Measurements from ENCODE around the gene SLC25A11.
"Not testable (repeated sequence)": the region's sequence is repeated elsewhere in the genome, so short reads cannot be mapped to it uniquely, and the experiment has no call there.

Gene SLC25A11

DNA sequence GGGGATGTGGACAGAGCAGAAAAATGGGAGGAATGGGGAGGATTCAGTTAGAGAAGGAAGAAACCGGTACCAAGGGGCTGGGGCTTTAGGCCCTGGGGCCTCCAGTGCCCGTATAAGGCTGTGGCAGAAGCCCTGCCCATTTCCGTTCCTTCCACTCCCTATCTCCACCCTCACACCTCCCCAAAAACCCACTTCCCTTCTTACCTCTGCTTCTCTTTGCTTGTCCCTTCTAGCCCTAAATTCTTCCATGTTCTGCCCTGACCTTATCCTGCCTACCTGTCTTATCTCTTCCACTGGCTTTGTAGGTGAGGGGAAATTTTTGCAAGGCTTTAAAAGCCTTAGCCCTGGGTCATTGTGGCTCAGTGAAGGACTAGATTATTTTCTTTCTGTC, 4.3 kb upstream of the SLC25A11 start:
- no peak for DNase-seq

DNA sequence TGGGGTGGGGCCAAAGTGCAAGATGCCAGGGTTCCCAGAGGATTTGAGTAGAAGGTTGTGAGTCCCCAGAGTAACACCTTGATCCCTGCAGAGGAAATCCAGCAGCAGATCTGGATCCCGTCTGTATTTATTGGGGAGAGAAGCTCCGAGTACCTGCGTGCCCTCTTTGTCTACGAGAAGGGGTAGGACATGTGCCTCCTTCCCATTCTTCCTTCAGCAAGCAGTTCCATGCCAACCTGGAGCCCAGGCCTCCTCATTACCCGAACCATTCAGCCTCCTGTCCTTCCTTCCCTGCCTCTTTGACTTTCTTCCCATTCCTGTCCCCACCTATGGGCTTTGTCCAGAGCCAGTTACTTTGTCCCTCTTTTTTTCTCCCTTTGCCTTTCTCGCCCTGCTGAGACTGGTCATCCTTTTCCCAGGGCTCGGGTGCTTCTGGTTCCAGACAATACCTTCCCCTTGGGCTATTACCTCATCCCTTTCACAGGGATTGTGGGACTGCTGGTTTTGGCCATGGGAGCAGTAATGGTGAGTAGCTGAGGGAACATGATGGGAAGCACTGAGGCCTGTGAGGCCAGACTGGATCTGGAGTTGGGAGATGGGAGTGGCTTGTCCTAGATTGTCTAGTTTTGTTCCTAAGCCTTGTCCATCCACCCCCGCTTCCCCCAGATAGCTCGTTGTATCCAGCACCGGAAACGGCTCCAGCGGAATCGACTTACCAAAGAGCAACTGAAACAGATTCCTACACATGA, 3.1 kb upstream of the SLC25A11 start:
- no peak for DNase-seq

DNA sequence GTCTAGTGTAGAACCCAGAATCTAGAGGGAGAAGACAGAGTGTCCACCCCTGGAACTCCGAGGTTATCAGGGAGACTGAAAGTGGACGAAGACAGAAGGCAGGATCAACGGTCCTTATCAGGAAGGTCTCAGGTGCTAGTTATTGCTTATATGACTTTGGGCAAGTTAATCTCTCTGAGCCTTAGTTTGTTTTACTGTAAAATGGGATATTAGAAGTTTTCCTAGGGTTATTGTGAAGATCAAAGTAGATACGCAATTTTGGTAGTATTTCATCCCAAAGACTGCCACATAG, 1.4 kb upstream of the SLC25A11 start:
- no peak for DNase-seq

DNA sequence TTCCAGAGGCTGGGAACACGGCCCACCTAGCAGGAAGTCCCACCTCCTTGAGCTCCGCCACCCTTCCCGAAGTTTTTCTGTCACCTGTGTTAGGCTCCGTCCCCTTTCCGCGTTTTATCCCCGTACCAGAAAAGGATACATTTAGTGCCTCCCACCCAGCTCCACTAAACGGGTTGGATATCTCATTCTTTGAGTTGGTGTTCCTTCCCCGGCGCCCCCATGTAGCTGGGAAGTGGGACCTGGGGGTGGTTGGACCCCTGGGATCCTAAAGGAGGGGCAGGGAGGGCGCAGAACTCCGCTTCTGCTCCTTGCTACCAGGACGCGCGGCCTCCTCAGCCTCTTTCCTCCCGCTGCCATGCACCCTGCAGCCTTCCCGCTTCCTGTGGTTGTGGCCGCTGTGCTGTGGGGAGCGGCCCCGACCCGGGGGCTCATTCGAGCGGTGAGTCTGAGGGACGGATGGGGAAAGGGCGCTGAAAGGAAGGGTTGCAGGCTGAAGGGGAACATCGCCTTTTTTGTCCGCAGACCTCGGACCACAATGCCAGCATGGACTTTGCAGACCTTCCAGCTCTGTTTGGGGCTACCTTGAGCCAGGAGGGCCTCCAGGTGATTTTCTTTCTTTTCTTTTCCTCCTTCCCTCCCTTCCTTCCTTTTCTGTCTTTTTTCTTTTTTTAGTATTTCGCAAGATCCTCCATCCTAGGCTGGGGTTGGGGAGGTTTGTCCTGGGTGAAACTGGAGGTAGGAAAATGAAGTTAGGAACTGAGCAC, 891 bp upstream of the SLC25A11 start:
- no peak for DNase-seq

DNA sequence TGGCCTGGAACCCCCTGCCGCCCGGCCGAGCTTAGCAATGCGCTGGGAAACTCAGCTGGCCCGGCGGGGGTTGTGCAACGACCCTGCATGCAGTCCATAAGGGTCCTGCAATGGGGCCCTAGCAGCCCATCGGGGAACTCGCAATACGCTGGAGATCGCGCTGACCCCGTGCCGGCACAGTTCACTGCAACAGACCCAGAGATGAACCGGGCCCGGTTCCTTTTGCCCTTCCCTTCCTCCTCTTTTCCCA, 375 bp downstream of the SLC25A11 start:
- DNase-seq, result no peak

DNA sequence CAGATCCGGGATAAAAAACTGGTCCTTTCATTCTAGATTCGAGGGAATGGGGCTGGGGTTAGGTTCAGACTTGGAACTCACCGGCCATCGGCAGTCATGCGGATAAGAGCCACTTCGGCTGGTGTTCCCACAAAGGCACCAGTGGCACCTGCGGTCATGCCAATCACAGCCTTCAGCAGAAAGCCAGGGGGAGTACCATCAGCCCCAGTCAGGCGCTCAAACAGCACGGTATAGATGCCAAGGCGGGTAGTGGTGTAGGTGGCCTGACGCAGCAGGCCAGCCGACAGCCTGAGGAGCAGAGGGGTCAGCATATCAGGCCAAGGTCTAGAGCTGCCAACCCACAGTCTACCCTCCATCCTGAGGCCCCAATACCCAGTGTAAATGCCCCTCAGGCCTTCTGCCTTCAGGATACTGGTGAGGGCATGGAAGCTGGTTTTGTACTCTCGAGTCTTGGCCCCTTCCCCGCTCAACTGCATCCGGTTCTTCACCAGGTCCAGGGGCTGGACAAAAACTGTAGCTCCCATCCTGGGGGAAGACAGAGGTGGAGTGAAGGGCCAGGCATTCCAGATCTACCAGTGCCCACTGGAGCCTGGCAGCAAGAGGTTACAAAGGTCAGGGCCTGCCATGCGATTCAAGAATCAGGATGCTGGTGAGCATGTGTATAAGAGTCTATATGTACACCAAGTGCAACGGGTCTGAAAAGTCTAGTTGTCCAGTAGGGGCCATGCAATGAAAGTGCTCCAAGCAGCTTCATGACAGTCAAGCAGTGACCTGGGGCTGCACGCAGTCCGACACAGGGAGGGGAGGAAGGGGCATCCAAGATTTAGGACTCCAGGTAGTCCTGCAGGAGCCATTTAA, 929 bp downstream of the SLC25A11 start:
- DNase-seq, result no peak

DNA sequence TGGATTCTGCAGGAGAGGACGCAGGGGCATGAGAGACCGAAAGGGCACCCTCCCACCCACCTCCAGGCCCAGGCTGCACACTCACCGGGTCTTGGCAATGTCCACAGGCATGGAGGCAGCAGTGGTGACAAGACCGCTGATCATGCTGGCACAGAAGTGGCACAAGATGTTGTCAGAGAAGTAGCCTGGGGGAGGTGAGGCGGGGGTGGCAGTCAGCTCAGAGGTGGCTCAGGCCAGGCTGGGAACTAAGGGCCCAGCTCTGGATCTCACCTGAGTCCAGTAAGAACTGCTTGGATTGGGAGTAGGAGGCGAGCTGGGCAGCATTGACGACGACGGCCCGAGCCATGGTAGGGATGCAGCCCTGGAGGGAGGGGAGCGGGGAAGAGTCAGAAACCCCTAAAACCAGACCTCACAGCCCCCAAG, 1.8 kb downstream of the SLC25A11 start:
- DNase-seq, result no peak

DNA sequence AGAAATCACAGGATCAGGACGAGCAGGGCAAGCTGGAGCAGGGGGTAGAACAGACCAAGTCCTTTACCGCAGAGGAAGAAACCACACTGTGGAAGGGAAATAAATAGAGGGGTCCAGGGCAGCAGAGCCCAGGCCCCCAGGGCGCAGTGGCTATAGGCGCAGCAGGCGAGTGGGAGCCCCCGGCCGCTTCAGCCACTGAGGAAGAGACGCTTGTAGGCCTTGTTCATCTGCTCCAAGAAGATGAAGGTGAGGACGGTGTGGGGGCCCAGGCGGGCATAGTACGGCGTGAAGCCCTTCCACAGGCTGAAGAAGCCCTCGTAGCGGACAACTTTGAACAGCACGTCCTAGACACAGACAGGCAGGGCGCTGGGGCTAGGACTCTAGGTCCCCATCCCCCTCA, 2.3 kb downstream of the SLC25A11 start:
- no peak for DNase-seq

DNA sequence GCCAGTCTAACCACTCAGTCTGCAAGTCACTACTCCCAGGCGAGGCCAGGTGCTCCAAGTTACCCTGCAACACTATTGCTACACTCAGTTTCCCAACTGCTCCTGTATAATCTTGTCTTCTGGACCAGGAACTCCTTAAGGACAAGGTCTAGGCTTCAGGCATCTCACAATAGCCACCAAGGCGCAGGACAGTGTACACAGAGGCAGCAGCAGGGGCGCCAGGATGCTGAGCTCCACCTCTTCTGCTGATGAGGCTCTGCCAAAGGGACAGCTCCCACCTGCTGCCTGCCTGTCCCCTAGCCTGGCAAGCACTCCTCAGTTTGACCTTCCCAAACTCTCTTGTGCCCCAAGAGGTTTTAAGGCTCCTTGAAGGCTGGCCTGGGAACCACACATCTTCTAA, 3.4 kb downstream of the SLC25A11 start:
- no peak for DNase-seq

DNA sequence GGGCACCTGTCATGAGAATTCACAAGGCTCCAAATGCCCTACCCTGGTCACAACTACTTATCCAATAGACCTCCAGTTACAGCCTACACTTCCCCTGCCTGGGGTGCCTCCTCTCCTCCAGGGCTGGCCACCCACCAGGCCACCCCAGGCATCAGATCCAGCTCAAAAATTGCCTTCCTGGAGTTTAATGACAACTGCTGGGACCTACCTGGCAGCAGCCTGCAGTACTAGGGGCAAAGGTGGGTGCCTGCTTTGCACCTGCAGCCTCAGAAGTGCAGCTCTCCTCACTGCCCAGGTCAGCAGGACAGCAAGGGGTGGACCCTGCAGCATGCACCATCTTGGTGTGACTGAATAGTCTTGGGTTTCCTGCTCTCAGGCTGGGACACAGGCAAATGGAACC, 4.2 kb downstream of the SLC25A11 start:
- DNase-seq, result no peak

DNA sequence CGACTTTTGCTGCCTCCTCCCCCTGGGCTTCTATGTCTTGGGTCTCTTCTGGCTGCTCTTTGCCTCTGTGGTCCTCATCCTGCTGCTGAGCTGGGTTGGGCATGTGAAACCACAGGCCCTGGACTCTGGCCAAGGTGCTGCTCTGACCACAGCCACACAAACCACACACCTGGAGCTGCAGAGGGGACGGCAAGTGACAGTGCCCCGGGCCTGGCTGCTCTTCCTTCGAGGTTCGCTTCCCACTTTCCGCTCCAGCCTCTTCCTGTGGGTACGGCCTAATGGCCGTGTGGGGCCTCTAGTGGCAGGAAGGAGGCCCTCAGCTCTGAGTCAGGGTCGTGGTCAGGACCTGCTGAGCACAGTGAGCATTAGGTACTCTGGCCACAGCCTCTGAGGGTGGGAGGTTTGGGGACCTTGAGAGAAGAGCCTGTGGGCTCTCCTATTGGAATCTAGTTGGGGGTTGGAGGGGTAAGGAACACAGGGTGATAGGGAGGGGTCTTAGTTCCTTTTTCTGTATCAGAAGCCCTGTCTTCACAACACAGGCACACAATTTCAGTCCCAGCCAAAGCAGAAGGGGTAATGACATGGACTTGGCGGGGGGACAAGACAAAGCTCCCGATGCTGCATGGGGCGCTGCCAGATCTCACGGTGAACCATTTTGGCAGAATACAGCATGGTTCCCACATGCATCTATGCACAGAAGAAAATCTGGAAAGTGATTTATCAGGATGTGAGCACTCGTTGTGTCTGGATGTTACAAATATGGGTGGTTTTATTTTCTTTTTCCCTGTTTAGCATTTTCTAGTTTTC, 5.5 kb downstream of the SLC25A11 start:
- no peak for DNase-seq

DNA sequence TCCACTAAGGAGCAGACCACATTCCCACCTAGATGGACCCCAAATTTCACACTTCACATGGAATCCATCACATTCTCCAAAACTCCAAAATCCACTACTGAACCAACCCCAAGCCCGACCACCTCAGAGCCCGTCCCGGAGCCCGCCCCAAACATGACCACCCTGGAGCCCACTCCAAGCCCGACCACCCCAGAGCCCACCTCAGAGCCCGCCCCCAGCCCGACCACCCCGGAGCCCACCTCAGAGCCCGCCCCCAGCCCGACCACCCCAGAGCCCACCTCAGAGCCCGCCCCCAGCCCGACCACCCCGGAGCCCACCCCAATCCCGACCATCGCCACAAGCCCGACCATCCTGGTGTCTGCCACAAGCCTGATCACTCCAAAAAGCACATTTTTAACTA, 6.2 kb downstream of the SLC25A11 start:
- no peak for DNase-seq

DNA sequence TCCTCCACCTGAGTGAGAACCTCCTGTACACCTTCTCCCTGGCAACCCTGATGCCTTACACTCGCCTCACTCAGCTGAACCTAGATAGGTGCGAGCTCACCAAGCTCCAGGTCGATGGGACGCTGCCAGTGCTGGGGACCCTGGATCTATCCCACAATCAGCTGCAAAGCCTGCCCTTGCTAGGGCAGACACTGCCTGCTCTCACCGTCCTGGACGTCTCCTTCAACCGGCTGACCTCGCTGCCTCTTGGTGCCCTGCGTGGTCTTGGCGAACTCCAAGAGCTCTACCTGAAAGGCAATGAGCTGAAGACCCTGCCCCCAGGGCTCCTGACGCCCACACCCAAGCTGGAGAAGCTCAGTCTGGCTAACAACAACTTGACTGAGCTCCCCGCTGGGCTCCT, 7.1 kb downstream of the SLC25A11 start:
- no peak for DNase-seq

DNA sequence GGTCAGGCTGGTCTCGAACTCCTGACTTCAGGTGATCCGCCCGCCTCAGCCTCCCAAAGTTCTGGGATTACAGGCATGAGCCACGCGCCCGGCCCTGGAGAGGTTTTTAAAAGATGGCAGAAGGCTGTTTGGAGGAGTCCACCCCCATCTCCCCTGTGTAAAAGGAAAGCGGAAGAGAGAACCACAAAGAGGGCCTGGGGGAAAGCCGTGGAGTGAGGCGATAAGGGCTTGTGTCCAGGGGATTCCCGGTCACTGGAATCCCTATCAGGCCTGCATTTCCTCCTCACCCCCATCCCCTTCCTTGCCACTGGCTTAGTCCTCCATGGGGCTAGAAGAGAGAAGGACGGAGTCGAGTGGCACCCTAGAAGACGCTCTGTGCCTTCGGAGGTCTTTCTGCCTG, 7.9 kb downstream of the SLC25A11 start, which contains the start of gene GP1BA:
GP1BA (plus strand) TSS at position 315 of the 400 bp plus-strand sequence. CDS start 328 bp downstream, outside the sequence.
- DNase-seq, result no peak

DNA sequence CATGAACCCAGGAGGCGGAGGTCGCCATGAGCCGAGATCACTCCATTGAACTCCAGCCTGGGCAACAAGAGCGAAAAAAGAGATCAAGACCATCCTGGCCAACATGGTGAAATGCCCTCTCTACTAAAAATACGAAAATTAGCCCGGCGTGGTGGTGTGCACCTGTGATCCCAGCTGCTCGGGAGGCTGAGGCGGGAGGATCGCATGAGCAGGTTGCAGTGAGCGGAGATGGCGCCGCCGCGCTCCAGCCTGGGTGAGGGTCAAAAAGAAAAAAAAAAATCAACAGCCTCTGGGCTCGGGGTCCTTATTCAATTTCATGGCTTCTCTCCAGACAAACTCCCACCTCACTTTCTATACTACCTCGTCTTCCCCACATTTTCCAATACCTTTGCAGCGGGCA, 11.0 kb downstream of the SLC25A11 start:
- DNase-seq, result no peak

DNA sequence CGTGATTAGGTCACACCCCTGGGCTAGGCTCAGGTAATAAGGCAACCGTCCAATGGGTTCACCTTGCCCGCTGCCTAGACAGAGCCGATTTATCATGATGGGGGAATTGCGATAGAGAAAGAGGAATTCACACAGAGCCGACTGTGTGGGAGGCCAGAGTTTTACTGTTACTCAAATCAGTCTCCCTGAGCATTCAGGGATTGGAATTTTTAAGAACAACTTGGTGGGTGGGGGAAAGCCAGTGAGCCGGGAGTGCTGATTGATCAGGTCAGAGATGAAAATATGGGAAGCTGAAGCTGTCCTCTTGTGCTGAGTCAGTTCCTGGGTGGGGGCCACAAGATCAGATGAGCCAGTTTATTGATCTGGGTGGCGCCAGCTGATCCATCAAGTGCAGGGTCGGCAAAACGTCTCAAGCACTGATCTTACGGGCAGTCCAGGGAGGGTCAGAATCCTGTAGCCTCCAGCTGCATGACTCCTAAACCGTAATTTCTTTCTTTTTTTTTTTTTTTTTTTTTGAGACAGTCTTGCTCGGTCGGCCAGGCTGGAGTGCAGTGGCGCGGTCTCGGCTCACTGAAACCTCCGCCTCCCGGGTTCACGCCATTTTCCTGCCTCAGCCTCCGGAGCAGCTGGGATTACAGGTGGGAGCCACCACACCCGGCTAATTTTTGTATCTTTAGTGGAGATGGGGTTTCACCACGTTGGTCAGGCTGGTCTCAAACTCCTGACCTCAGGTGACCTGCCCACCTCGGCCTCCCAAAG, 13.1 kb downstream of the SLC25A11 start:
- DNase-seq, result not testable (repeated sequence)

DNA sequence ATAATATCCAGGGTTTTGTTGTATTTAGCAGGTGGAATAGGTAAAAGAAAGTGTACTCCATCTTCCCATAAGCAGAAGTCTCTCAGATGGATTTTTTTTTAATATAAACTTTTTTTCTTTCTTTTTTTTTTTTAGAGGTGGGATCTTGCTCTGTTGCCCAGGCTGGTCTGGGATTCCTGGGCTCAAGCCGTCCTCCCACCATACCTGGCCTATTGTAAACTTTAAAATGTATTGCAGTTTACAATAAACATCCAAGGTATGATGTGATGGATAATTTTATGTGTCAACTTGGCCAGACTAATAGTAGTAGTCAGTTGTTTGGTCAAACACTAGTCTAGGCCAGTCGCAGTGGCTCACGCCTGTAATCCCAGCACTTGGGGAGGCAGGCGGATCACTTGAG, 18.5 kb downstream of the SLC25A11 start:
- DNase-seq, result no peak

DNA sequence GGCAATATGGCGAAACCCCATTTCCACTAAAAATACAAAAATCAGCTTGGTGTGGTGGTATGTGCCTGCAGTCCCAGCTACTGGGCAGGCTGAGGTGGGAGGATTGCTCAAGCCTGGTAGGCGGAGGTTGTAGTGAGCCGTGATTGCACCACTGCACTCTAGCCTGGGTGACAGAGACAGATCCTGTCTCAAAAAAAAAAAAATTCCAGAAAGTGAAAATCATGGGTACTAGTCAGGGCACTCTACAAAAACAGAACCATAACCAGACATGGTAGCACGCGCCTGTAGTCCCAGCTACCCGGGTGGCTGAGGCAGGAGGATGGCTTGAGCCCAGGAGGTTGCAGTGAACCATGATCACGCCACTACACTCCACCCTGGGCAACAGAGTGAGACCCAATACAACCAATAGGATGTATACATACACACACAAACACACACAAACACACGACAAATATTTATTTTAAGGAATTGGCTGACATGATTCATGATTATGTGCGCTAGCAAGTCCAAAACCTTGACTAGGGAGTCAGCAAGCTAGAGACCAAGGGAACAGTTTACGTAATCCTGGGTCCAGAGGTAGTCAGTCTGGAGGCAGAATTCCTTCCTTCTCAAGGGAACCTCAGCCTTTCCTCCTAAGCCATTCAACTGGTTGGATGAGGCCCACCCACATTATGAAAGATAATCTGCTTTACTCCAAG, 19.3 kb downstream of the SLC25A11 start:
- DNase-seq, result no peak

DNA sequence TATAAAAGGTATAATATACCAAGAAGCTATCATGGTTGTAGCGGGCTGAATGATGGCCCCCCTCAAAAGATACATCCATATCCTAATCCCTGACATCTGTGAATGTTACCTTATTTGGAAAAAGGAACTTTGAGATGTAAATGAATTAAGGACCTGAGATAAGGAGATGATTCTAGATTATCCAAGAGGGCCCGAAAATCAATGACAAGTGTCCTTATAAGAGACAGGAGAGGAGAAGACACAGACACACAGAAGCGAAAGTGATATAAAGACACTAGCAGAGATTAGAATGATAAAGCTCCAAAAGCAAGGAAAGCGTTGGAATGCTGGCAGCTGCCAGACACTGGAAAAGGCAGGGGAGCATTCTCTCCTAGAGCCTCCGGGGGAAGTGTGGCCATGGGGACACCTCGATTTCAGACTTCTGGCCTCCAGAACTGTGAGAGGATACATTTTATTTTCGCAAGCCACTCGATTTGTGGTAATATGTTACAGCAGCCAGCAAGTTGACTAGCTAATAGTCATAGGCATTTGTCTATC, 20.3 kb downstream of the SLC25A11 start:
- no peak for DNase-seq

DNA sequence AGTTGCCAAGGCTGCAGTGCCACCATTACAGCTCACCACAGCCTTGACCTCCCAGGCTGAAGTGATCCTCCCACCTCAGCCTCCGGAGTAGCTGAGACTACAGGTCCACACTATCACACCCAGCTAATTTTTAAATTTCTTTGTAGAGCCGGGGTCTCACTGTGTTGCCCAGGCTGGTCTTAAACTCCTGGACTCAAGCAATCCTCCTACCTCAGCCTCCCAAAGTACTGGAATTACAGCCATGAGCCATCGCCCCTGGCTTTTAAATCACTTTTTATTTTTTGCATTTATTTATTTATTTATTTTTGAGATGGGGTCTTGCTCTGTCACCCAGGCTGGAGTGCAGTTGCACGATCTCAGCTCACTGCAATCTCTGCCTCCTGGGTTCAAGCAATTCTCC, 25.3 kb downstream of the SLC25A11 start:
- DNase-seq, result not testable (repeated sequence)

DNA sequence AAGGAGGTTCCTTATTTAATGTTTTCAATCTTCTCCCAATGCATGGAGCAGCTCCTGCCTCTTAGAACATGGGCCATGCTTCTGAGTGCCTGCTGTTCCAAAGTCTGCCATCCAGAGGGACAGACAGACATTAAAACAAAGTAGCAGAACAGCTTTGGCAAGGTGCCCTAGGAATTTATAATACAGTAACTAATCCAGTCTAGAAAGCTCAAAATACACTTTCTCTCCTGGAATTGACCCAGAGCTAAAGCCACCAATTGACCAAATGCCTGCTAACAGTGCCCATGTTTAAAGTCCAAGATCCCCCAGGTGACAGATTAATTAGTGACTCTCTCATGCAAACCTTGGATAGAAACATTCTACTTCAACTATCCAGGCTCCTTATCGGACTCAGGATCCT, 25.9 kb downstream of the SLC25A11 start:
- no peak for DNase-seq
